ENCODE data around the gene RPL18A. TPM values are rescaled to one million over a fixed set of nuclear protein-coding genes. Genes with fewer than 3 reads are reported as not detected.

RPL18A gene
- total RNA-seq, 1 experiment from 2014 or later = 3,250 TPM

GRCh38 chr19:17873786-17874757, 14.4 kb downstream of the RPL18A start:
- Mint-ChIP-seq H3K4me1 (ENCODE audit: insufficient read depth, unreplicated experiment) (no peaks in the 10 kb centered on the region), H3K27ac (ENCODE audit: low read depth, unreplicated experiment) (no peak overlapping the region), H3K36me3 (ENCODE audit: insufficient read depth, unreplicated experiment) (no peaks in the 10 kb centered on the region), H3K4me3 (ENCODE audit: unreplicated experiment) (no peak overlapping the region), H3K9me3 (ENCODE audit: unreplicated experiment) (no peaks in the 10 kb centered on the region), H3K27me3 (ENCODE audit: insufficient read depth, unreplicated experiment) (no peaks in the 10 kb centered on the region)
- no TSS peak for BruUV-seq (replicated peaks)
- TF ChIP-seq CTCF (IDR thresholded peaks at IDR 0.05; ENCODE audit: unreplicated experiment) = no peak
- ChIA-PET POLR2A (interaction anchor here (0.5 to 5.2 kb wide), 2 partner anchors 36 to 58 kb away, joined by 5 to 71 read pairs; partner anchors contain the start of gene CCDC124), CTCF (interaction anchor here (1.1 to 1.5 kb wide), 3 partner anchors 58 to 64 kb away, joined by 4 to 5 read pairs (median 4); partner anchors contain the start of gene CCDC124)
- intact Hi-C loops (cut with micrococcal nuclease) = no loop called here
- peak; percentile 48 for DNase-seq (ENCODE audit: unreplicated experiment)

GRCh38 chr19:17874758-17875135, 15.0 kb downstream of the RPL18A start:
- ChIA-PET CTCF (interaction anchor here (1.1 kb wide), 1 partner anchor 63 kb away, joined by 4 read pairs; no protein-coding TSS in a partner anchor), POLR2A (interaction anchor here (0.5 kb wide), 1 partner anchor 36 kb away, joined by 5 read pairs; no protein-coding TSS in a partner anchor)
- H3K9me3 Mint-ChIP-seq (ENCODE audit: unreplicated experiment) = no peaks in the 10 kb centered on the region
- H3K27ac Mint-ChIP-seq (ENCODE audit: low read depth, unreplicated experiment) = no peak overlapping the region
- H3K36me3 Mint-ChIP-seq (ENCODE audit: insufficient read depth, unreplicated experiment) = no peaks in the 10 kb centered on the region
- no TSS peak for BruUV-seq (replicated peaks)
- no peak for DNase-seq (ENCODE audit: unreplicated experiment)
- no peaks in the 10 kb centered on the region for H3K27me3 Mint-ChIP-seq (ENCODE audit: insufficient read depth, unreplicated experiment)
- H3K4me3 Mint-ChIP-seq (ENCODE audit: unreplicated experiment) = no peak overlapping the region
- intact Hi-C loops (cut with micrococcal nuclease) = no loop called here
- no peaks in the 10 kb centered on the region for H3K4me1 Mint-ChIP-seq (ENCODE audit: insufficient read depth, unreplicated experiment)
- no peak for TF ChIP-seq CTCF (IDR thresholded peaks at IDR 0.05; ENCODE audit: unreplicated experiment)

- Mint-ChIP-seq H3K27ac (ENCODE audit: low read depth, unreplicated experiment) (no peak overlapping the region), H3K27me3 (ENCODE audit: insufficient read depth, unreplicated experiment) (no peaks in the 10 kb centered on the region), H3K4me3 (ENCODE audit: unreplicated experiment) (no peak overlapping the region), H3K4me1 (ENCODE audit: insufficient read depth, unreplicated experiment) (no peaks in the 10 kb centered on the region), H3K36me3 (ENCODE audit: insufficient read depth, unreplicated experiment) (no peaks in the 10 kb centered on the region), H3K9me3 (ENCODE audit: unreplicated experiment) (no peaks in the 10 kb centered on the region)
- no TSS peak for BruUV-seq (replicated peaks)
- ChIA-PET CTCF (no interaction called here), POLR2A (interaction anchor here (1.0 kb wide), 1 partner anchor 55 kb away, joined by 3 read pairs; no protein-coding TSS in a partner anchor)
- intact Hi-C loops (cut with micrococcal nuclease) = no loop called here
- TF ChIP-seq CTCF (IDR thresholded peaks at IDR 0.05; ENCODE audit: unreplicated experiment) = no peak
- no peak for DNase-seq (ENCODE audit: unreplicated experiment)
Observed at GRCh38 chr19:17877696-17878095, 18.0 kb downstream of the RPL18A start.

GRCh38 chr19:17879466-17879865, 19.8 kb downstream of the RPL18A start:
- no peaks in the 10 kb centered on the region for H3K36me3 Mint-ChIP-seq (ENCODE audit: insufficient read depth, unreplicated experiment)
- intact Hi-C loops (cut with micrococcal nuclease) = no loop called here
- no peak for TF ChIP-seq CTCF (IDR thresholded peaks at IDR 0.05; ENCODE audit: unreplicated experiment)
- H3K4me1 Mint-ChIP-seq (ENCODE audit: insufficient read depth, unreplicated experiment) = no peaks in the 10 kb centered on the region
- no TSS peak for BruUV-seq (replicated peaks)
- POLR2A ChIA-PET = interaction anchor here (0.8 to 1.2 kb wide), 2 partner anchors 13 to 53 kb away, joined by 3 read pairs; partner anchors contain the start of gene CCDC124
- no peaks in the 10 kb centered on the region for H3K27me3 Mint-ChIP-seq (ENCODE audit: insufficient read depth, unreplicated experiment)
- H3K9me3 Mint-ChIP-seq (ENCODE audit: unreplicated experiment) = no peaks in the 10 kb centered on the region
- H3K27ac Mint-ChIP-seq (ENCODE audit: low read depth, unreplicated experiment) = no peak overlapping the region
- no peak overlapping the region for H3K4me3 Mint-ChIP-seq (ENCODE audit: unreplicated experiment)
- no peak for DNase-seq (ENCODE audit: unreplicated experiment)
- CTCF ChIA-PET = interaction anchor here (0.7 to 0.8 kb wide), 2 partner anchors 9 to 41 kb away, joined by 3 to 6 read pairs; no protein-coding TSS in a partner anchor

Data from MCF 10A (cell line).